A549 (cell line): ENCODE results near the gene GUCA1A.

Source experiments
- CHD4 ChIP-seq: fragments of 200-600 bp; sonication (generic); IDR thresholded peaks from 2 replicates; pipeline ENCODE4 v1.6.1; 2016; ENCODE audit warnings: antibody characterized with exemption, mild to moderate bottlenecking, borderline replicate concordance
- HDAC2 ChIP-seq: fragments of 200-600 bp; sonication (generic); IDR thresholded peaks from 2 replicates; pipeline ENCODE4 v1.6.1; 2016
- RCOR1 ChIP-seq: fragments of 150-350 bp; IDR thresholded peaks from 2 replicates; pipeline ENCODE4 v1.6.1; 2014; ENCODE audit warnings: antibody characterized with exemption, low read length, low read depth

DNA sequence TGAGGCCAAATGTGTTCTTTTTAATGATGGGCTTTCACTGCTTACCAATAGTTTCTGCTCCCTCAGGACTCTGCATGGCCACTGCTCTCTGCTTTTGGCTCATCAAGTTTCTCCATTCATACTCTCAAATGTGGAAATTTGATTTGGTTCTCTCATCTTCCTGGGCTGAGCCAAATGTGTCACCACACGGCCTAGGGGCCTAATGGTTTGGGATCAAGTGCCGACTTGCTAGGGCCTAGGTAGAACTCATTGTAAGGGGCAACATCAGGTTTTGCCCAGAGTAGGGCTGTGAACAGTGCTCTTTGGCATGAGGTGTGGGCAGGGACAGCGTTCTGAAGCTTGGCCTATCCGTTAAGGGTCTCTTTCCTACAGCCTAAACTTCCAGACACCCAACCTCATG lies 48.4 kb downstream of the GUCA1A start:
- TF ChIP-seq RCOR1 (no peak), CHD4 (no peak), HDAC2 (no peak)
